ENCODE data around the gene PREX1. TPM values are rescaled to one million over a fixed set of nuclear protein-coding genes. Genes with fewer than 3 reads are reported as not detected.
"Not testable (repeated sequence)": the region's sequence is repeated elsewhere in the genome, so short reads cannot be mapped to it uniquely, and the experiment has no call there.

Gene PREX1
- total and polyA plus RNA-seq, 10 donors = 36.7 to 279 (median 157) TPM

- H3K27ac ChIP-seq = peak overlapping the region; percentile 70 to 97 (median 87)
Observed at GRCh38 chr20:48760403-48760983, 67.3 kb downstream of the PREX1 start.

GRCh38 chr20:48759631-48760245, 68.1 kb downstream of the PREX1 start:
- Histone ChIP-seq H3K27ac (peak overlapping the region; percentile 57 to 97 (median 87)), H3K9me3 (peaks cover 0 to 18% (median 8%) of the 10 kb centered on the region in 8 donors), H3K27me3 (replicated peaks in 1 of 7) (no peaks in the 10 kb centered on the region), H3K4me3 (peak overlapping the region in 1 of 8 donors; percentile 60), H3K36me3 (peaks cover 0 to 33% (median 0%) of the 10 kb centered on the region in 6 donors), H3K4me1 (peaks cover 41 to 100% (median 84%) of the 10 kb centered on the region in 6 donors)
- intact Hi-C loops (cut with DNase I; ENCODE audit: low total_unique reads) = loop anchor here (10.0 kb wide), 1 partner anchor 65 kb away; the partner anchor contains the start of gene PREX1
- no peak for TF ChIP-seq POLR2AphosphoS5 (IDR thresholded peaks at IDR 0.05)
- TF ChIP-seq POLR2A (IDR thresholded peaks at IDR 0.05) = no peak
- no peak for TF ChIP-seq CTCF (IDR thresholded peaks at IDR 0.05 in 8 of 11, conservative IDR thresholded peaks at IDR 0.05 in 3 of 11)
- 71 to 76% (median 75%) methylated on average over 7 of the region's 7 CpGs for WGBS, 5 donors
- peak; percentile 69 for DNase-seq

More at GRCh38 chr20:48760403-48760983, 67.3 kb downstream of the PREX1 start:
- peaks cover 41 to 100% (median 85%) of the 10 kb centered on the region in 6 donors for H3K4me1 ChIP-seq
- intact Hi-C loops (cut with DNase I; ENCODE audit: low total_unique reads) = no loop called here
- peak; percentile 91 for DNase-seq
- WGBS, 5 donors = 16 to 37% (median 21%) methylated on average over 8 of the region's 8 CpGs
- peak; percentile 32 to 89 (median 70) for TF ChIP-seq POLR2AphosphoS5 (IDR thresholded peaks at IDR 0.05)
- TF ChIP-seq CTCF (IDR thresholded peaks at IDR 0.05 in 8 of 11, conservative IDR thresholded peaks at IDR 0.05 in 3 of 11) = peak in 1 of 11 experiments; percentile 10
- peak in 2 of 3 donors; percentile 8 to 50 for TF ChIP-seq POLR2A (IDR thresholded peaks at IDR 0.05)
- H3K27me3 ChIP-seq (replicated peaks in 1 of 7) = no peaks in the 10 kb centered on the region
- H3K9me3 ChIP-seq = peaks cover 0 to 14% (median 1%) of the 10 kb centered on the region in 8 donors
- H3K4me3 ChIP-seq = peak overlapping the region in 3 of 8 donors; percentile 14 to 60 (median 19)
- H3K36me3 ChIP-seq = peaks cover 0 to 25% (median 0%) of the 10 kb centered on the region in 6 donors

GRCh38 chr20:48758206-48758820, 69.5 kb downstream of the PREX1 start:
- H3K4me1 ChIP-seq = peaks cover 37 to 100% (median 83%) of the 10 kb centered on the region in 6 donors
- TF ChIP-seq CTCF (IDR thresholded peaks at IDR 0.05 in 8 of 11, conservative IDR thresholded peaks at IDR 0.05 in 3 of 11) (no peak), POLR2AphosphoS5 (IDR thresholded peaks at IDR 0.05) (peak; percentile 46 to 74 (median 72))
- 52 to 74% (median 62%) methylated on average over 12 to 16 of the region's 16 CpGs for WGBS, 5 donors
- H3K27ac ChIP-seq = peak overlapping the region; percentile 54 to 97 (median 84)
- peaks cover 0 to 17% (median 8%) of the 10 kb centered on the region in 8 donors for H3K9me3 ChIP-seq
- intact Hi-C loops (cut with DNase I; ENCODE audit: low total_unique reads) = loop anchor here (10.0 kb wide), 1 partner anchor 66 kb away; the partner anchor contains the start of gene PREX1
- H3K36me3 ChIP-seq = peaks cover 0 to 44% (median 0%) of the 10 kb centered on the region in 6 donors
- H3K4me3 ChIP-seq = peak overlapping the region in 1 of 8 donors; percentile 51
- H3K27me3 ChIP-seq (replicated peaks in 1 of 7) = no peaks in the 10 kb centered on the region
- peak; percentile 90 for DNase-seq

GRCh38 chr20:48756774-48757173, 71.0 kb downstream of the PREX1 start:
- peaks cover 0 to 17% (median 8%) of the 10 kb centered on the region in 8 donors for H3K9me3 ChIP-seq
- not testable (repeated sequence) for H3K4me3 ChIP-seq; H3K27me3 ChIP-seq (replicated peaks in 1 of 7); DNase-seq
- peaks cover 0 to 44% (median 0%) of the 10 kb centered on the region in 6 donors for H3K36me3 ChIP-seq
- H3K4me1 ChIP-seq = peaks cover 38 to 100% (median 83%) of the 10 kb centered on the region in 6 donors
- intact Hi-C loops (cut with DNase I; ENCODE audit: low total_unique reads) = loop anchor here (10.0 kb wide), 1 partner anchor 68 kb away; the partner anchor contains the start of gene PREX1
- WGBS, 5 donors = 73 to 90% (median 85%) methylated on average over 6 of the region's 6 CpGs
- peak overlapping the region in 5 of 8 donors; percentile 22 to 97 (median 92) for H3K27ac ChIP-seq

All from spleen (tissue), 11 donors.